GM19193 (cell line): Measurements from ENCODE around the gene LRRC1.

Experiments
- POLR2A ChIP-seq: IDR thresholded peaks from 4 replicates; pipeline ENCODE4 v1.6.1; 2011; ENCODE audit not compliant: insufficient read depth, insufficient read length; ENCODE audit errors: extremely low read depth

The LRRC1 gene

GRCh38 chr6:53956068-53956711 lies 161.4 kb downstream of the LRRC1 start:
- TF ChIP-seq POLR2A, result no peak

- TF ChIP-seq POLR2A, result no peak
Observed at GRCh38 chr6:53956804-53957203, 162.0 kb downstream of the LRRC1 start.

GRCh38 chr6:53959717-53960116 lies 164.9 kb downstream of the LRRC1 start:
- TF ChIP-seq POLR2A, result no peak

- no peak for TF ChIP-seq POLR2A
Observed at GRCh38 chr6:53960311-53960710, 165.5 kb downstream of the LRRC1 start.

- TF ChIP-seq POLR2A, result no peak
Observed at GRCh38 chr6:53961679-53962370, 167.0 kb downstream of the LRRC1 start.

- no peak for TF ChIP-seq POLR2A
Observed at GRCh38 chr6:53962646-53963045, 167.8 kb downstream of the LRRC1 start.

GRCh38 chr6:53967415-53967814 lies 172.6 kb downstream of the LRRC1 start:
- TF ChIP-seq POLR2A, result no peak
